Fibroblast of the aortic adventitia (primary cell): ENCODE results near the gene NCOR2. TPM values are rescaled to one million over a fixed set of nuclear protein-coding genes. Genes with fewer than 3 reads are reported as not detected.

Source experiments
- DNase-seq: peaks from one replicate; pipeline ENCODE4 v3.0.0-alpha.2; 2010; ENCODE audit warnings: low read depth
- H3K4me3 ChIP-seq: 2 replicates; pipeline ENCODE4 v1.5.1; 2011; ENCODE audit warnings: low read depth, mild to moderate bottlenecking, control low read depth, low read length, moderate library complexity
- total RNA-seq: library from RNA; depleted of rRNA; stranded (reverse); fragments of >200 nt; gene quantifications from 2 replicates; pipeline ENCODE4 v1.2.3, GENCODE V29; 2012; ENCODE audit warnings: low replicate concordance
- TF ChIP-seq, protein P1 (sequence below): IDR thresholded peaks from 2 replicates; pipeline ENCODE4 v1.5.1; 2011; ENCODE audit warnings: mild to moderate bottlenecking, low read length, control low read depth, inconsistent platforms; ENCODE audit not compliant: insufficient read depth

NCOR2 gene
- total RNA-seq, result 58.5 and 63.5 TPM in 2 replicates

DNA sequence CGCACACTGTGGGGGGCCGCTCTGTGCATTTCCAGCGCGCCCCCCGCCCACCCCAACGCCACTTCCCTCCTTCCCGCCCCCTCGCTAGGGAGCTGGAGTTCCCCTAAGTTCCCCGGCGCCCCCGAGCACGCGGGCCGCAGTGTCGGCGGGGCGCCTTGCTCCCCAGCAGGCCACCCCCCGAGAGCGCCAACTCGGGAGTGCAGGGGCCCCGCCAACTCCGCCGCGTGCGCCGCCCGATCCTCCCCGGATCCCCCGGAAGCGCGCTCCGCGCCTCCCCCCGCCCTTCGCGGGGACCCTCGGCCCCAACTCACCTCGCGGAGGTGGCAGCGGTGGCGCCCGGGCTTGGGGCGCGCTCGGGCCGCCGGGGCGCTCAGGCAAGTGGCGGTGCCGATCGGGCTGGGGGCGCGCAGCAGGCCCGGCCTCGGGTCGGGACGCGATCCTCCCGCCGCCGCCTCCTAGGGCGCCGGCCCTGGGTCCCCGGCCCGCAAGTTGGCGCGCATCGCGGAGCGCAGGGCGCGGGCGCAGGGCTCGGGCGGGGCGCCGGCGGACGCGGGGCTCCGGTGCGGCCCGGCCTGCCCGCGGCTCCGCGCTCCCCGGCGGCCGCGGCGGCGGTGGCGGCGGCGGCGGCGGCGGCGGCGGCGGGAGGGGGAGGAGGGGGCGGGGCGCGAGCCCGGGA is at the start of gene NCOR2:
Gene NCOR2 (minus strand): TSS at position 616 of the 676 bp plus-strand sequence. CDS start 72,361 bp downstream, outside the sequence.
- peak within 1 kb of the TSS; percentile 86 for H3K4me3 ChIP-seq
- no peak for DNase-seq
- TF ChIP-seq, protein P1, sequence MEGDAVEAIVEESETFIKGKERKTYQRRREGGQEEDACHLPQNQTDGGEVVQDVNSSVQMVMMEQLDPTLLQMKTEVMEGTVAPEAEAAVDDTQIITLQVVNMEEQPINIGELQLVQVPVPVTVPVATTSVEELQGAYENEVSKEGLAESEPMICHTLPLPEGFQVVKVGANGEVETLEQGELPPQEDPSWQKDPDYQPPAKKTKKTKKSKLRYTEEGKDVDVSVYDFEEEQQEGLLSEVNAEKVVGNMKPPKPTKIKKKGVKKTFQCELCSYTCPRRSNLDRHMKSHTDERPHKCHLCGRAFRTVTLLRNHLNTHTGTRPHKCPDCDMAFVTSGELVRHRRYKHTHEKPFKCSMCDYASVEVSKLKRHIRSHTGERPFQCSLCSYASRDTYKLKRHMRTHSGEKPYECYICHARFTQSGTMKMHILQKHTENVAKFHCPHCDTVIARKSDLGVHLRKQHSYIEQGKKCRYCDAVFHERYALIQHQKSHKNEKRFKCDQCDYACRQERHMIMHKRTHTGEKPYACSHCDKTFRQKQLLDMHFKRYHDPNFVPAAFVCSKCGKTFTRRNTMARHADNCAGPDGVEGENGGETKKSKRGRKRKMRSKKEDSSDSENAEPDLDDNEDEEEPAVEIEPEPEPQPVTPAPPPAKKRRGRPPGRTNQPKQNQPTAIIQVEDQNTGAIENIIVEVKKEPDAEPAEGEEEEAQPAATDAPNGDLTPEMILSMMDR, result no peak

DNA sequence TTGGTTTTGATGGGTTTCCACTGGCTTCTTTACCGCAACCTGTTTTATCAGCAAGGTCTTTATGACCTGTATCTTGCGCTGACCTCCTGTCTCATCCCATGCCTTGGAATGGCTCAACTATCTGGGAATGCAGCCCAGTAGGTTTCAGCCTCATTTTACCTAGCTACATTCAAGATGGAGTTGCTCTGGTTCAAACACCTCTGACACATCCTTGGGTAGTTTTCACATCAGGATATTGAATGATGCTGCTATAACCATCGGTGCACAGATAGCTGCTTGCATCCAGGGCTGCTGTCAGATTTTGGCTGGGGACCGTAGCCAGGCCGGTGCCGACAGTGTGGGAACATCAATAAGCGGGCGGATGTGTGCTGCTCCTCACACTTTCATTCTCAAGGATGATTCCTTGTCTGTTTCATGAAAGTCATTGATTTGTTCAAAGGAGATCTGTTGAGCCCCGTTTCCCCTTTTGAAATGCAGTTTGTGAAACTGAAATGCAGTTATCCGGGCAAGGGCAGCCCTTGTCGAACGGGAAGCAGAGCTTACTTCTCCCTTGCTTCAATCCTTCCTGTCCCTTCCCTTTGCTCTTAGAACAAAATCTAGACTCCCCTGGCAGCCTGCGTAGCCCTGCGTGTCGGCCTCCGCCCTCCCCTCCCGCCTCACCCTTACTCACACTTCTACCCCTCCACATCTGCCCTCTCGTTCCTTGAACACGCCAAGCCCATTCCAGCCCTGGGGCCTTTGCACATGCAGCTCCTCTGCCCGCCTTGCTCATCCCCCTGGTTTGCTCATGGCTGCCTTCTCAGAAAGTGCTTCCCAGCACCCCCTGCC is 49.2 kb upstream of the NCOR2 start:
- H3K4me3 ChIP-seq, result no peak overlapping the region
- TF ChIP-seq, protein P1, result no peak
- no peak for DNase-seq

DNA sequence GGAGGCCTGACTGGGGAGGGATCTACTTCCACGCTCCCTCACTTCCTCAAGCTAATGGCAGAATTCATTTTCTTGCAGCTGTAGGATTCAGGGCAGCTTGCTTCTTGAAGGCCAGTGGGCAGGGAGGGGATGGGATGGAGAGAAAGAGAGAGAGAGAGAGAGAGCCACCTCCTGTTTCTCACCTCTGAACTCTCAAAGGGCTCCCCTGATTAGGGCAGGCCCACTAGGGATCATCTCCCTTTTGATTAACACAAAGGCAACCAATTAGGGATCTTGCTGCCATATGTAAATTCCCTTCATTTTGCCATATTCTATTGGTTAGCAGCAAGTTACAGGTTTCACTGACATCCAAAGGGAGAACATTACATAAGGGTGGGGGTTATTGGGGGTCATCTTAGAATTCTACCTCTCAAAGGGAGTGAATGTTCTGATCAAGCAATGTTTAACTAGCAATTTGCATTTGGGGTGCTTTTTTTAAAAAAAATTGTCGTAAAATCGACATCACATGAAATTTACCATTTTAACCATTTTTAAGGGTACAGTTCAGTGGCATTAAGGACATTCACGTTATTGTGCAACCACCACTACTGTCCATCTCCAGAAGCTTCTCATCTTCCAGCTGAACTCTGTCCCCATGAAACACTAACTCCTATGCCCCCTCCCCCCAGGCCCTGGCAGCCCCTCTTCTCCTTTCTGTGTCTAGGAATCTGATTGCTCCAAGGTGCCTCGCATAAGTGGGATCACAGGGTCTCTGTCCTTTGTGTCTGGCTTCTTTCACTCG is 47.3 kb upstream of the NCOR2 start:
- TF ChIP-seq, protein P1, result peak; percentile 0
- H3K4me3 ChIP-seq, result no peak overlapping the region
- no peak for DNase-seq

DNA sequence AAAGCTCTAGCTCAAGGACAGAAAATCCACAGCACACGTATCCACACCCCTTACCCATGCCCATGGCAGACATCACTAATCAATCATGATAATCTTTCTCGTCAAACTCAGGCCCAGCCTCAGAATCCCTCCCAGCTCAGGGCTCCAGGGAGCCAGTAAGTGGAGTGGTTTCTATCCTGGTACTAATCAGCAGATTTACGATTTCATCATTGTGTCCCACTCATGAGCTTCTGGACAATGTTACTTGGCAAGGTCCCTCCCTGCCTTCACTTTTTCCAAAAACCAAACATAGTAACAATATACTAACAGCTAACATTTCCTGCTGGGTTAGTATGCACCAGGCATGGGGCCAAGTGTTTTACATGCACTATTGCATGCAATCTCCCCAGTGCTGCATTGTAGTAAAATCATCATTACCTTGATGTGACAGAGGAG is 45.8 kb upstream of the NCOR2 start:
- TF ChIP-seq, protein P1, result no peak
- H3K4me3 ChIP-seq, result no peak overlapping the region
- peak; percentile 98 for DNase-seq

DNA sequence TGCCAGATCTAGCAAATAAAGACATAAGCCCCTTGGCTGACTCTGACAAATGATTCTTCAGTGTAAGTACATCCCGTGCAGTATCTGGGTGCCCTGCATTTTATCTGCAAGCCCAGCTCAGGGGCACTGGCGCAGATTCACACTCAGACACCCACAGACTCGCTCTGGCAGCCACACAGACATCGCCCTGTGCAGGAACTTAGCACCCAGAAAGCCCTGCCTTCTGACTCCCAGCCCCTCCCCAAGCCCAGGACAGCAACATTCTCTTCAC is 44.9 kb upstream of the NCOR2 start:
- no peak for DNase-seq
- TF ChIP-seq, protein P1, result no peak
- H3K4me3 ChIP-seq, result no peak overlapping the region

DNA sequence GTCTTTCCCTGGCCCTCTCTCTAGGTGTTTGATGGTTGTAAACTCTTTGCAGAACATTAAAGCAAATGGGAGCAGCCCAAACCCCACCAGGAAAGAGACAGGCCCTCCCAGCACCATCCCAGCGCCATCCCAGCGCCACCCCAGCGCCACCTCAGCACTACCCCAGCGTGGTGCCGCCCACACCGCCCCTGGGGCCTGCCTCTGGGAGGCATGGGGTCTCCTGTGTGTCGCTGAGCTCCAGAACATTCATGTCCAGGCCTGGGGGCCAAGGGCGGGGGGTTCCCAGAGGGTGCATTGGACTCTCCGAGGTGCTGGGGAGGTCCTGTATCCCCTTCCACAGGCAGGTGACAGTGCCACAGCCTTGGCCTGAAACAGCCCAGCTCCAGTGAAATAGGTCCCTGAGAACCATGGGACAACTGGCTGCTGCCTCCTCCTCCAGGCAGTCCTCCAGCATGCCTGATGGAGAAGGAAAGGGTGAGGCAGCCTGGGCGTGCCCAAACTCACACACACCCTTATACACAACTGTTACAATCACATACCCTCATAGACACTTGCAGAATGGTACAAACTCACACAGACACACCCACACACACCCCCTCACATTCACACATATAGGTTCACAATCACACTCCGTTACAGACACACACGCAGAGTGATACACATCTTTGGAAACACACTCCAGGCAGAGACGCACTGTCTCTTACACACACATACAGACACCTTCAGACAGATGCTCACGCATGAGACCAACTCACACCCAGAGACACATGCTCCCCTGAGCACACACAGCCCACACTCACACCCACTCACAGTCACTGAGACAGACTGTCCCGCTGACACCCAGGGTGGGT is 44.4 kb upstream of the NCOR2 start:
- TF ChIP-seq, protein P1, result no peak
- DNase-seq, result no peak
- no peak overlapping the region for H3K4me3 ChIP-seq
